Smooth muscle cell (in vitro differentiated cells): ENCODE results near the gene ZMPSTE24. TPM values are rescaled to one million over a fixed set of nuclear protein-coding genes. Genes with fewer than 3 reads are reported as not detected.

Source experiments
- DNase-seq: peaks from one replicate; lab custom pipeline; 2025; ENCODE audit not compliant: unreplicated experiment; lab: John Stamatoyannopoulos, UW
- H2AFZ ChIP-seq: fragments of 200-600 bp; sonication (generic); 2 replicates; pipeline ENCODE4 v1.6.0; 2016; ENCODE audit warnings: antibody characterized with exemption, low read depth, mild to moderate bottlenecking
- H3F3A ChIP-seq: fragments of 200-600 bp; sonication (generic); 2 replicates; pipeline ENCODE4 v1.6.0; 2017; ENCODE audit warnings: antibody characterized with exemption, low read depth
- H3K27ac ChIP-seq: fragments of 200-600 bp; sonication (generic); 2 replicates; pipeline ENCODE4 v1.5.1; 2016; ENCODE audit warnings: low read depth, mild to moderate bottlenecking
- H3K27me3 ChIP-seq: fragments of 200-600 bp; sonication (generic); 2 replicates; pipeline ENCODE4 v1.6.1; 2016; ENCODE audit warnings: low read depth, mild to moderate bottlenecking
- H3K36me3 ChIP-seq: fragments of 200-600 bp; sonication (generic); 2 replicates; pipeline ENCODE4 v1.5.1; 2016; ENCODE audit warnings: low read depth
- H3K4me1 ChIP-seq: fragments of 200-600 bp; sonication (generic); 2 replicates; pipeline ENCODE4 v1.5.1; 2016; ENCODE audit warnings: low read depth
- H3K4me2 ChIP-seq: fragments of 200-600 bp; sonication (generic); 2 replicates; pipeline ENCODE4 v1.6.0; 2016; ENCODE audit warnings: mild to moderate bottlenecking
- H3K4me3 ChIP-seq: fragments of 200-600 bp; sonication (generic); 2 replicates; pipeline ENCODE4 v1.5.1; 2016; ENCODE audit warnings: mild to moderate bottlenecking
- H3K79me2 ChIP-seq: fragments of 200-600 bp; sonication (generic); 2 replicates; pipeline ENCODE4 v1.6.0; 2016; ENCODE audit warnings: low read depth, mild to moderate bottlenecking
- H3K9ac ChIP-seq: fragments of 200-600 bp; sonication (generic); 2 replicates; pipeline ENCODE4 v1.6.0; 2016; ENCODE audit warnings: low read depth
- H3K9me3 ChIP-seq: fragments of 200-600 bp; sonication (generic); replicated peaks from 2 replicates; pipeline ENCODE4 v1.5.1; 2016; ENCODE audit warnings: low read depth
- H4K20me1 ChIP-seq: fragments of 200-600 bp; sonication (generic); 2 replicates; pipeline ENCODE4 v1.6.0; 2016; ENCODE audit warnings: low read depth
- CTCF ChIP-seq: fragments of 200-600 bp; sonication (generic); IDR thresholded peaks from 2 replicates; pipeline ENCODE4 v1.5.1; 2017; ENCODE audit warnings: borderline replicate concordance, mild to moderate bottlenecking, antibody characterized with exemption; ENCODE audit not compliant: insufficient read depth, poor library complexity, severe bottlenecking
- WGBS: methylation state at CpG from one replicate; pipeline ENCODE4 v1.1.7; 2016; ENCODE audit warnings: low lambda C conversion rate; 5-methylcytosine and 5-hydroxymethylcytosine counted together
- polyA plus RNA-seq: library from polyadenylated mRNA; unstranded; fragments of >200 nt; fragmentation: Nextera tagmentation; extraction: Ambion mirVana; gene quantifications from 2 replicates; pipeline ENCODE4 v1.2.1, GENCODE V29; 2016
- total RNA-seq: library from RNA; depleted of rRNA; stranded (reverse); fragments of >200 nt; gene quantifications from 2 replicates; pipeline ENCODE4 v1.2.3, GENCODE V29; 2014

Gene ZMPSTE24
- total and polyA plus RNA-seq, 2 experiments from 2014 or later = 28.8 to 48.9 TPM

GRCh38 chr1:40239626-40240025 is 18.4 kb upstream of the ZMPSTE24 start:
- no peaks in the 10 kb centered on the region for H3K79me2 ChIP-seq
- H3K27me3 ChIP-seq = no peaks in the 10 kb centered on the region
- H3K9me3 ChIP-seq = no peaks in the 10 kb centered on the region
- peaks cover 23% of the 10 kb centered on the region for H3K36me3 ChIP-seq
- H3K27ac ChIP-seq = peak overlapping the region; percentile 9
- H3K9ac ChIP-seq = no peak overlapping the region
- H3K4me1 ChIP-seq = no peaks in the 10 kb centered on the region
- TF ChIP-seq CTCF = no peak
- 91% methylated on average over 1 of the region's 1 CpG for WGBS
- peaks cover 24% of the 10 kb centered on the region for H3F3A ChIP-seq
- H4K20me1 ChIP-seq = peaks cover 31% of the 10 kb centered on the region
- DNase-seq = no peak
- no peak overlapping the region for H3K4me3 ChIP-seq
- no peak overlapping the region for H2AFZ ChIP-seq
- H3K4me2 ChIP-seq = no peak overlapping the region

- Histone ChIP-seq H3K27me3 (no peaks in the 10 kb centered on the region), H2AFZ (no peak overlapping the region), H3K36me3 (peaks cover 21% of the 10 kb centered on the region), H3K4me2 (no peak overlapping the region), H3K4me1 (no peaks in the 10 kb centered on the region), H3K9me3 (no peaks in the 10 kb centered on the region), H3K9ac (no peak overlapping the region), H3K79me2 (no peaks in the 10 kb centered on the region), H4K20me1 (peaks cover 31% of the 10 kb centered on the region), H3K4me3 (no peak overlapping the region), H3F3A (peaks cover 24% of the 10 kb centered on the region), H3K27ac (peak overlapping the region; percentile 70)
- WGBS = 97% methylated on average over 2 of the region's 2 CpGs
- no peak for DNase-seq
- TF ChIP-seq CTCF = no peak
Measured at GRCh38 chr1:40240390-40240789, 17.6 kb upstream of the ZMPSTE24 start.

- no peak for DNase-seq
- no peak for TF ChIP-seq CTCF
- Histone ChIP-seq H4K20me1 (peaks cover 27% of the 10 kb centered on the region), H2AFZ (no peak overlapping the region), H3K9ac (no peak overlapping the region), H3K27ac (peak overlapping the region; percentile 70), H3F3A (peaks cover 24% of the 10 kb centered on the region), H3K79me2 (no peaks in the 10 kb centered on the region), H3K4me3 (no peak overlapping the region), H3K27me3 (no peaks in the 10 kb centered on the region), H3K9me3 (no peaks in the 10 kb centered on the region), H3K36me3 (peaks cover 11% of the 10 kb centered on the region), H3K4me2 (peak overlapping the region; percentile 32), H3K4me1 (no peaks in the 10 kb centered on the region)
- 93% methylated on average over 1 of the region's 1 CpG for WGBS
Measured at GRCh38 chr1:40241362-40241761, 16.7 kb upstream of the ZMPSTE24 start.

- Histone ChIP-seq H3K9me3 (no peaks in the 10 kb centered on the region), H2AFZ (no peak overlapping the region), H3K27me3 (no peaks in the 10 kb centered on the region), H3K4me2 (no peak overlapping the region), H3K4me3 (no peak overlapping the region), H3F3A (peaks cover 24% of the 10 kb centered on the region), H4K20me1 (peaks cover 10% of the 10 kb centered on the region), H3K79me2 (no peaks in the 10 kb centered on the region), H3K27ac (no peak overlapping the region), H3K9ac (no peak overlapping the region), H3K36me3 (no peaks in the 10 kb centered on the region), H3K4me1 (no peaks in the 10 kb centered on the region)
- no peak for TF ChIP-seq CTCF
- no peak for DNase-seq
- WGBS = 93% methylated on average over 2 of the region's 2 CpGs
Measured at GRCh38 chr1:40243351-40243750, 14.7 kb upstream of the ZMPSTE24 start.
